Mesenchymal stem cell (in vitro differentiated cells and primary cell): ENCODE data around the gene CLEC19A.

Source experiments
- DNase-seq: peaks from one replicate; pipeline ENCODE4 v3.0.0-alpha.2; 2013
- H2AFZ ChIP-seq: one replicate; pipeline ENCODE4 v1.6.1; 2013; ENCODE audit warnings: low read depth, mild to moderate bottlenecking, control low read depth, inconsistent platforms, low read length, moderate library complexity
- H2AK5ac ChIP-seq: 2 replicates; pipeline ENCODE4 v1.6.1; 2013; ENCODE audit warnings: low read length, moderate library complexity, mild to moderate bottlenecking, inconsistent platforms; ENCODE audit not compliant: severe bottlenecking
- H2BK120ac ChIP-seq: one replicate; pipeline ENCODE4 v1.6.1; 2013; ENCODE audit warnings: low read depth, mild to moderate bottlenecking, inconsistent platforms, low read length, moderate library complexity
- H2BK12ac ChIP-seq, 2 experiments: one replicate each; pipeline ENCODE4 v1.6.1; 2013; ENCODE audit warnings: inconsistent platforms in 2 of 2, low read length in 2 of 2, mild to moderate bottlenecking in 2 of 2, moderate library complexity in 2 of 2, control low read depth in 1 of 2
- H2BK15ac ChIP-seq: one replicate; pipeline ENCODE4 v1.6.1; 2013; ENCODE audit warnings: mild to moderate bottlenecking, low read depth, inconsistent platforms; ENCODE audit not compliant: poor library complexity, severe bottlenecking
- H2BK5ac ChIP-seq: 2 replicates; pipeline ENCODE4 v1.6.1; 2013; ENCODE audit warnings: low read depth, mild to moderate bottlenecking, low read length, control low read depth, inconsistent platforms; ENCODE audit not compliant: poor library complexity, severe bottlenecking
- H3K14ac ChIP-seq, 2 experiments: one replicate each; pipeline ENCODE4 v1.6.1; 2013; ENCODE audit warnings: inconsistent platforms in 2 of 2, low read length in 2 of 2, control low read depth in 1 of 2, mild to moderate bottlenecking in 1 of 2, moderate library complexity in 1 of 2
- H3K18ac ChIP-seq, 2 experiments: one replicate each; pipeline ENCODE4 v1.6.1; 2013; ENCODE audit warnings: inconsistent platforms in 2 of 2, low read length in 2 of 2, control low read depth in 1 of 2, low read depth in 1 of 2, mild to moderate bottlenecking in 1 of 2
- H3K23ac ChIP-seq, 2 experiments: one replicate each; pipeline ENCODE4 v1.6.1; 2013; ENCODE audit warnings: inconsistent platforms in 2 of 2, low read length in 2 of 2, mild to moderate bottlenecking in 2 of 2, moderate library complexity in 2 of 2, control low read depth in 1 of 2
- H3K27ac ChIP-seq: 2 replicates; pipeline ENCODE4 v1.5.1; 2013; ENCODE audit warnings: mild to moderate bottlenecking, moderate library complexity, low read length, control low read depth, inconsistent platforms; ENCODE audit not compliant: poor library complexity, severe bottlenecking
- H3K27me3 ChIP-seq, 2 experiments: 2 replicates each; pipeline versions ENCODE4 v1.6.1 to v1.7.0; 2013; ENCODE audit warnings: low read length in 2 of 2, mild to moderate bottlenecking in 2 of 2, moderate library complexity in 2 of 2, control low read depth in 1 of 2, inconsistent platforms in 1 of 2; ENCODE audit not compliant: control insufficient read depth in 1 of 2, insufficient read depth in 1 of 2
- H3K36me3 ChIP-seq, 2 experiments: 2 replicates each; pipeline versions ENCODE4 v1.6.1 to v1.7.0; 2013; ENCODE audit warnings: low read length in 2 of 2, control low read depth in 1 of 2, inconsistent platforms in 1 of 2, low read depth in 1 of 2, mild to moderate bottlenecking in 1 of 2; ENCODE audit not compliant: insufficient read depth in 2 of 2, control insufficient read depth in 1 of 2
- H3K4ac ChIP-seq, 2 experiments: one replicate each; pipeline ENCODE4 v1.6.1; 2013; ENCODE audit warnings: inconsistent platforms in 2 of 2, low read length in 2 of 2, mild to moderate bottlenecking in 2 of 2, moderate library complexity in 2 of 2, control low read depth in 1 of 2, low read depth in 1 of 2
- H3K4me1 ChIP-seq: 2 replicates; pipeline ENCODE4 v1.6.1; 2013; ENCODE audit warnings: low read depth, low read length, control low read depth; ENCODE audit not compliant: control insufficient read depth, insufficient read depth
- H3K4me2 ChIP-seq: 2 replicates; pipeline ENCODE4 v1.6.1; 2013; ENCODE audit warnings: low read length, mild to moderate bottlenecking, inconsistent platforms; ENCODE audit not compliant: poor library complexity, severe bottlenecking
- H3K4me3 ChIP-seq, 2 experiments: 2 replicates each; pipeline versions ENCODE4 v1.5.1 to v1.7.0; 2013; ENCODE audit warnings: low read length in 2 of 2, mild to moderate bottlenecking in 2 of 2, control low read depth in 1 of 2, low read depth in 1 of 2; ENCODE audit not compliant: insufficient read depth in 1 of 2
- H3K79me1 ChIP-seq: replicated peaks from 2 replicates; pipeline ENCODE4 v1.6.1; 2013; ENCODE audit warnings: mild to moderate bottlenecking, control low read depth, low read length, inconsistent platforms; ENCODE audit not compliant: poor library complexity, severe bottlenecking
- H3K9ac ChIP-seq: 2 replicates; pipeline ENCODE4 v1.7.0; 2013; ENCODE audit warnings: mild to moderate bottlenecking, low read length, moderate library complexity
- H3K9me3 ChIP-seq: 2 replicates; pipeline ENCODE4 v1.7.0; 2013; ENCODE audit warnings: mild to moderate bottlenecking, low read length; ENCODE audit not compliant: control insufficient read depth
- H4K8ac ChIP-seq: one replicate; pipeline ENCODE4 v1.6.1; 2013; ENCODE audit warnings: inconsistent platforms, mild to moderate bottlenecking, low read length, moderate library complexity
- H4K91ac ChIP-seq: one replicate; pipeline ENCODE4 v1.6.1; 2013; ENCODE audit warnings: mild to moderate bottlenecking, low read length, inconsistent platforms
- WGBS: methylation state at CpG from one replicate; pipeline ENCODE4 v1.1.7; 2013; ENCODE audit warnings: mixed read lengths; 5-methylcytosine and 5-hydroxymethylcytosine counted together

Gene CLEC19A

DNA sequence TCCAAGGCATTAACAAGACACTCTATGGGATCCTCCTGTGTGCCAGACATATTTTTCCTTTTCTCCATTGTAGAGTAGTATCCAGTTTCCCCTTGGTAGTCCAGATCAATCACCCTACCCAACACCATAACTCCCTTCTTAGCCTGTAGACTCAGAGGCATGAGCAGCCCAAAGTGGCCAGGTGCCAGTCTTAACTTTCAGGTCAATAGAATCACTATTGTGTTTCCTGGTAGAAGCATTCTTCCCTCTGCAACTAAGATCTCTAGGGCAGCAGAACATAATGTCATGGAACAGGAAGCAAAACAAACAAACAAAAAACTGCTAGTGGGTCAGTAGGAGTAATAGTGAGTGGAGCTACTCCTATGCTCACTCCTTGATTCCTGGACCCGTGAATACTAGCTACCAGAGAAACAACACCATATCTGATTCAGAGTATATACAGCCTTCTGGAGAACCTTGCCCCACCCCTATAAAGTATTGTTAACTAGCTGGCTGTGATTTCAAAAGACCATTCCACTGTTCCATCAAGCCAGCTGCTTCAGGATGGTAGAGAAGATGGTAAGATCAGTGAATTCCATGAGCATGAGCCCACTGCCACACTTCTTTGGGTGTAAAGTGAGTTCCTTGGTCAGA lies 11.2 kb upstream of the CLEC19A start:
- H3K79me1 ChIP-seq, result no peaks in the 10 kb centered on the region
- no peak overlapping the region for H3K4me2 ChIP-seq
- H3K18ac ChIP-seq, result no peak overlapping the region
- H3K9ac ChIP-seq, result no peak overlapping the region
- no peak overlapping the region for H3K23ac ChIP-seq
- no peak overlapping the region for H2BK12ac ChIP-seq
- H3K27ac ChIP-seq, result no peak overlapping the region
- no peaks in the 10 kb centered on the region for H3K4me1 ChIP-seq
- H2AK5ac ChIP-seq, result no peak overlapping the region
- no peak overlapping the region for H3K14ac ChIP-seq
- no peaks in the 10 kb centered on the region for H3K27me3 ChIP-seq
- no CpG with 5 or more reads among the region's 1 CpG for WGBS
- H3K4me3 ChIP-seq, result no peak overlapping the region
- H2BK5ac ChIP-seq, result no peak overlapping the region
- H3K36me3 ChIP-seq, result no peaks in the 10 kb centered on the region
- H3K9me3 ChIP-seq, result no peaks in the 10 kb centered on the region
- no peak overlapping the region for H3K4ac ChIP-seq
- no peak overlapping the region for H2BK15ac ChIP-seq
- H2AFZ ChIP-seq, result no peak overlapping the region
- no peak overlapping the region for H2BK120ac ChIP-seq
- H4K91ac ChIP-seq, result no peak overlapping the region
- no peak for DNase-seq
- no peak overlapping the region for H4K8ac ChIP-seq

- no peak for DNase-seq
- Histone ChIP-seq H3K79me1 (no peaks in the 10 kb centered on the region), H2AFZ (no peak overlapping the region), H2AK5ac (no peak overlapping the region), H3K4me2 (no peak overlapping the region), H3K4me3 (no peak overlapping the region), H2BK120ac (no peak overlapping the region), H3K27me3 (no peaks in the 10 kb centered on the region), H4K91ac (no peak overlapping the region), H3K14ac (no peak overlapping the region), H2BK5ac (no peak overlapping the region), H3K23ac (no peak overlapping the region), H3K9me3 (no peaks in the 10 kb centered on the region), H3K18ac (no peak overlapping the region), H3K4ac (no peak overlapping the region), H3K36me3 (no peaks in the 10 kb centered on the region), H2BK15ac (no peak overlapping the region), H3K4me1 (no peaks in the 10 kb centered on the region), H4K8ac (no peak overlapping the region), H3K27ac (no peak overlapping the region), H3K9ac (no peak overlapping the region), H2BK12ac (no peak overlapping the region)
- 86% methylated on average over 2 of the region's 2 CpGs for WGBS
Observed at GRCh38 chr16:19278403-19278802, 7.1 kb upstream of the CLEC19A start.

GRCh38 chr16:19281246-19281645 lies 4.3 kb upstream of the CLEC19A start:
- Histone ChIP-seq H3K4me3 (no peak overlapping the region), H3K23ac (no peak overlapping the region), H3K9me3 (no peaks in the 10 kb centered on the region), H3K79me1 (no peaks in the 10 kb centered on the region), H4K91ac (no peak overlapping the region), H3K27me3 (peaks cover 0 to 2% of the 10 kb centered on the region in 2 experiments), H2AFZ (no peak overlapping the region), H2BK15ac (no peak overlapping the region), H3K9ac (no peak overlapping the region), H2BK12ac (no peak overlapping the region), H3K4me2 (no peak overlapping the region), H2AK5ac (no peak overlapping the region), H3K4ac (no peak overlapping the region), H3K36me3 (no peaks in the 10 kb centered on the region), H4K8ac (no peak overlapping the region), H3K18ac (no peak overlapping the region), H3K4me1 (peaks cover 1% of the 10 kb centered on the region), H2BK5ac (no peak overlapping the region), H3K27ac (no peak overlapping the region), H3K14ac (no peak overlapping the region), H2BK120ac (no peak overlapping the region)
- no peak for DNase-seq
- no CpG with 5 or more reads among the region's 2 CpGs for WGBS

- Histone ChIP-seq H2BK120ac (no peak overlapping the region), H4K91ac (no peak overlapping the region), H2AFZ (no peak overlapping the region), H2AK5ac (no peak overlapping the region), H4K8ac (no peak overlapping the region), H2BK12ac (no peak overlapping the region), H2BK5ac (no peak overlapping the region), H3K4ac (no peak overlapping the region), H3K27ac (no peak overlapping the region), H3K9me3 (no peaks in the 10 kb centered on the region), H3K4me1 (peaks cover 1% of the 10 kb centered on the region), H2BK15ac (no peak overlapping the region), H3K4me3 (no peak overlapping the region), H3K36me3 (no peaks in the 10 kb centered on the region), H3K14ac (no peak overlapping the region), H3K4me2 (no peak overlapping the region), H3K79me1 (no peaks in the 10 kb centered on the region), H3K27me3 (peaks cover 0 to 2% of the 10 kb centered on the region in 2 experiments), H3K9ac (no peak overlapping the region), H3K18ac (no peak overlapping the region), H3K23ac (no peak overlapping the region)
- no peak for DNase-seq
- 90% methylated on average over 1 of the region's 3 CpGs for WGBS
Observed at GRCh38 chr16:19282101-19282500, 3.4 kb upstream of the CLEC19A start.
